HG03378 (cell line): ENCODE measurements around the gene FMNL2.

ENCODE experiments used
- ATAC-seq: cut with Tn5 transposase; IDR thresholded peaks from one replicate; pipeline ENCODE4 v1.9.1; 2021; ENCODE audit warnings: mild to moderate bottlenecking, moderate library complexity; ENCODE audit not compliant: unreplicated experiment

Gene FMNL2

DNA sequence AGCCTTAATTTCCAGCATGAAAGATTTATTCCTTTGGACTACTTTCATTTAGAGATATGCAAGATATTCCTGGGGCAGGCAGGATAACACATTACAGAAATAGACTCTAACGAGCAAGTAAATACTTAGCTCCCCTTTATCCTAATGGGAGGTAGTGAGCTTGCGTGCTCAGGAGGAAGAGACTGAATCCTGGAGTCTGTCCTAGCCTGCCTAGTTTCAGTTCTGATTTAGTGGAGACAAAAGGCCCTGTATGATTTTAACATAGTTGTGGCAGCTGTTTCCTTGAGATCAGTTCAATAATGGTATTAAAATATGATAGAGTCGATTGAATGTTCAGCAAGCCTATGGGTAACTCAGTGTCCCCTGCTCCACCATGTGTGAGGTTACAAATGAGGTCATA, 109.5 kb downstream of the FMNL2 start:
- no peak for ATAC-seq

DNA sequence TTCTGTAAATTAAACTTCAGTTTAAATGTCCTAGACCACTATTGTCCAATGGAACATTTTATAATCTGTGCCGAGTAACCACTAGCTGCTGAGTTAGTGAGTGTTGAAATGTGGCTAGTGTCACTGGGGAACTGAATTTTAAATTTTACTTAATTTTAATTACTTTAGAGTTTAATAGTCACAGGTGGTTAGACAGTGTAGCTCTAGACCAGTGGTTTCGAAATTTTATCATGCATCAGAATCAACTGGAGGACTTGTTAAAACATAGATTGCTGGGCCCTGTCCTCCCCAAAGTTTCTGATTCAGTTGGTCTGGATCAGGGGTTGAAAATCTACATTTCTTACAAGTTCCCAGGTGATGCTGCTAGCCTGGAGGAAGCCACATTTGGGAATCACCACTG, 110.4 kb downstream of the FMNL2 start:
- ATAC-seq: no peak

DNA sequence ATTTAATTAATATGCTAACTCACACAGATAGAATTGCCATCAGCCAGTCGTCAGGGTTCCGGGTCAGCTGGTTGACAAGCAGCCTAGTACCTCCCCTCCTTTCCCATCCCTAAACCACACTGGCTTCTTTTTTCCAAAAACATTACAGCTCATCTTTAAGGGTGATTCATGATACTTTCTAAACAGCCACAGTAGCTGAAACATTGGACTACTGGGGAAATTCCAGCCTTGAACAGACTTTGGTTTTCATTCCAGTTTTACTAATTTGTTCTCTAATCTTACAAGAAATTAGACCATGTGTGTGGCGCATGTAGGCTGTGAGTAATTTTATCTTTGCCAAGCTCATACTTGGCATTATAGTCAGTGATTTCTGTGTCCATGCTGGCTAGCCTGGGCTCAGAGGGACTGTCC, 110.8 kb downstream of the FMNL2 start:
- peak; percentile 56 for ATAC-seq

DNA sequence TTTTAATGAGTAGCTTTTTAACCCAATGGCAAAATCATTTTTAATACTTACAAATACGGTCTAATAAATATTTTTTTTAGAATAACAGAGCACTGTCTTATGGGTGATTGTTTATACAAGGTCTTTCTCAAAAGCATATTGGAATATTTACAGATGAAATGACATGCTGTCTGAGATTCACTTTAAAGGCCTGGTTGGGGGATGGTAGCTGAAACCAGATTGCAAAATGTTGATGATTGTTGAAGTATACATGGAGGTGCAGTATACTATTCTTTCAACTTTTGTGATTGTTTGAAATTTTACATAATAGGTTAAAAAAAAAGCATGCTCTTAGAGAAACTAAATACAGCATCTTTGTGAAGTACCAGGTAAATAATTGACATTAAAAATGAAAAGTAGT, 111.2 kb downstream of the FMNL2 start:
- no peak for ATAC-seq

DNA sequence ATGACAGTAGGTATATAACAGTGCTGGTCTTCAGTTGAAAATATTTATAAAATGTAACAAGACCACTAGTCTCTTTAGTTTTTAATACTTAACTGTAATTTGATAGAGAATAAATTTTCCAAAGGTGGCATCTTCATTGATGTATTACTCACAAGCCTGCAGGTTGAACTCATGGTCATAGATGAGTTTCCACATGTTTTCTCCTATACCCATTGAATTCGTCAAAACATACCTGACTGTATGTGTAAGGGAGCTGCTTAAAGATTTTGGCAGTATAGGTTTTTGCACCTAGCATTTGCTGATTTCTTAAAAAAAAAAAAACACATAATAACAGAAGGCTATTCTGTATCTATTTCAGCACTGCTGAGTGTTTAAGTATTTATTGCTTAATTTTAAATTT, 112.9 kb downstream of the FMNL2 start:
- no peak for ATAC-seq

DNA sequence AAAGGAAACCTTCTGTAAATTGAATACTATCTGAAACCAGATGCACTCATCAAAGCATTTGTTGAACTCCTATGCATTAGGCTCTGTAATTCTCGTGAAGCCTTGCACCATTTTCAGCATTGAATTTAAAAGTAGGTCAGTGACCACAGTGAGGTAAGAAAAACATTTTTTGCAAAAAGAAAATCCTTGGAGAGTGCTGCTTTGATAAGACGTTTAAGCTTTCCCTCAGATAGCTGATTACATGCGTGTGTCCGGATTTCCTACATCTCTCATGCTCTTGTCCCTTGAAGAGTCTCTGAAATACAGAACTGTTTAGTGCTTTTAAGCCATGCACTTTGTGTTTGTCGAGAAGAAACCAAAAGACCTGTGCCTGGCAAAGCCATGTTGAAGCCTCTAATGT, 113.6 kb downstream of the FMNL2 start:
- ATAC-seq: no peak

DNA sequence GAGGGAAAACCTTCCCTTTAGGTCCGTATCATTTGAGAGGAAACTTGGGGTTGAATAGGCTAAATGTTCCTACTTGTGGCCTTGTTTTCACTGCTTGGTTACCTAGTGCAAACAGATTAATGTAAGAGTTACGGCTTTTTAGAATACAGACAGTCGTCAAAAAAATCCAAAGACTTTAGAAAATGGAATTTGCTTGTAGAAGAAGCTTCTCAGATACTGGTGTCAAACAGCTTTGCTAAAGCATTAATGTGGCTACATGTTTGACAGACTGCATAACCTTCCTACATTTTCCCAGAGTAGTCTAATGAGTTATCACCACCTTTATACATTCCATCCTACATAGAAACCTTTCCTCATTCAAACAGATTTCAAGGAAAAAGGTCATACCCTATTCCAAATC, 114.6 kb downstream of the FMNL2 start:
- no peak for ATAC-seq

DNA sequence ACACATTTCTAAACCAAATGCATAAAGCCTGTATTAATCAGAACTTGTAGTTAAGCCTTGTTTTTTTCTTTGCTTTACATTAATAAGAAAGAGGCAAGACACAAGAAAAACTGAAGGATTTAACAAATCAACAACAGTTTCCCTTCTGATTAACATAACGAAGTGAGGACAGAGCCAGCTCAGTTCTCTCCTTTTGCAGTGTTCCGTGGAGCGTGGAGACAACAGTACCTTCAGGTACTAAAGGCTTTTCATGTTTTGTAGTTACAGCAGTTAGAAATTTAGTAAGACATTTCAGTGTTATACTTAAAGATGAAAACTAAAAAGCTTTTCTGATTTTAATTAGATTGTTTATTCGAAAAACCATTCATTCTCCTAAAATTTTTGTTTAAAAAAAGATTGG, 115.2 kb downstream of the FMNL2 start:
- ATAC-seq: no peak

DNA sequence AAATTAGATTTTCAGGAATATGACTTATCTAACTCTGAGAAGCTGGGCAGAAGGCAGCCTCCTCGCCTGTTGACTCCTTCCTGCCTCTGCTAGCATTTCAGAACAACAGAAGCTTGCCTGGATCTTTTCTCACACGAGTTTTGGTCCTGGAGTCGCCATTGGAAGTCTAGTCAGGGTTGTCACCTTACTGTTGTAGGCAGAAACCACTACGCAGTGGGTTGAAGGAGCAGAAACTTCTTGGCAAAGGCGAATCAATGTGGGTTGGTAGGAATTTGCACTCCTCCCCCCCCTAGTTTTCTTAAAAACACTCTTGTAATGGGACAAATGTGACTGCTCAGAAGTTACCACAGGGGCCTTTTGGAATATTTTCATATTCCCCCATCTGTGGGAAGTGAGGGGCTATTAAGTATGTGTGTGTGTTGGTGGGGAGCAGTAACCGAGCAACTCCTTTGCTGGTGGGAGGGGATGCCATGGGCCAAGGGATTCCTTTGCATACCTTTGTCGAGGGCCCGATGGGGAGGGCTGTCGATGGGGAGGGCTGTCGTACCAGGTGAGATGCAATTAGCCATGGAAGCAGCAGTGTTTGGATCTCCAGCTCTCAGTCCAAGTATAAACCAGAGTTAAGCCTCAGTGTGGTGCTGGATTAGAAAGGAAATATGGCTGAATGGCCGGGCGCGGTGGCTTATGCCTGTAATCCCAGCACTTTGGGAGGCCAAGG, 117.4 kb downstream of the FMNL2 start:
- no peak for ATAC-seq

DNA sequence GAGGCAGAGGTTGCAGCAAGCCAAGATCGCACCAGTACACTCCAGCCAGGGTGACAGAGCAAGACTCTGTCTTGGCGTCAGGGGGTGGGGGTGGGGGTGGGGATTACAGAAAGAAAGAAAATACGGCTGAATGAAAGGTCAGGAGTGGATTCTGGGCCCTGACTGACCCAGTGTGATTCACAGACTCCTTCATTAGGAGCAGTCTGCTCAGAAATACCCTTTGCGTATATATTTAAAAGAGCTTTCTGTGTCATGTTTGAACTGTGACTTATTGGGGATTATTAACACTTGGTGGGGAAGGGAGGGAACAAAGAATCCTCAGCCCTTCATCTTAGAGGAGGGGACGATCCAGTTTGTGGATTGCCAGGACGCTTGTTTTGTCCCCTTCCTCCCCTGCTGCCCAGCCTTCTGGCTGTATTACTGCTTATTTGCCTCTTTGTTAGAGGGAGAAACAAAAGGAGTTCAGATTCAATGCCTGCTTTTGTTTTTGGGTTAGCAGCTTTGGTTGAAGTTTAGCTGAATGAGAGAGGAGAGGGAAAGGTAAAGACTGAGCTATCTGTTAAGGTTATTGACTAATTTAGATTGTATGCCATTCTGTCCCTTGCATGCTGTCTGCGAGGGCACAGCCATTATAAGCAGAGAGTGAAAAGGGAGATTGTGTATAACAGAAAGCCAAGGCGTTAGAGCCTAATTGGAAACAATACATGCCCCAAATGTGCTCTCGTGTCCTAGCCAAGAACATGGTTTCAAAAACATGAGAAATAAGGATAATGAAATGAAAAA, 118.3 kb downstream of the FMNL2 start:
- ATAC-seq: no peak

DNA sequence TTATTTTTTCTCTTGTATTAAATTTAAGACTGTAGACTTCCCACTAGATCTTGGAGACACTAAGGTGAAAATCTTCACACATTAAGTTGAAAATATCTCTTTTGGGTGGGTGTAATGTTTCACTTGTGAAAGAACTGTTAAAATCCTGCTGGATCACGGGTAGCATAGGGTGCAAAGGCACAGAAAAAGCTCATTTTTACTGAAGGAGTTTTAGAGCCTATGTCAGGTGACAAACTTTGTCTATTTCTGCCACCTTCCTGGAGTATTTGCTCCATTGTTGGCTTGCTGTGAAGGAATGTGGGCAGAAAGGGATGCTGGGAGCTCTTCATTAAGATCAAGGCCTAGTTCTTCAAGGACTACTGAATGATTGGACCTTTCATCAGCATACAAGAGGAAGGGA, 119.4 kb downstream of the FMNL2 start:
- ATAC-seq: no peak

DNA sequence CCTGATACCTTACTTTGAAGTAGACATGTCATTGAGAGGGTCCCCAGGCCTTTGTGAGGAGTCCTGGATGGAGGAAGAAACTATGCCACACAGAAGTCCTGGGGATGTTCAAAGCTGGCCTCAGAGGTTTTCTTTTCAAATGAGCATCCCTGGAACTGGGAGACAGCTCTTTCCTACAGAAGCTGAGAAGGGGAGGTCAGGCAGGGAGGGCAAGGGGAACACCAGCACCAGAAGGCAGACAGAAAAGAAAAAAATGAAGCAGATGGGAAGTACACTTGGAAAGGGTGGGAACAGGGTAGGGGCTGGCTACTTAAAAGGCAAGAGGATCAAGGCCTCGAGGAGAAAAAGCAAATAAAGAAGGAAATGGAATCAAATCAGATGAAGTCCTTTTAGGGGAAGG, 120.0 kb downstream of the FMNL2 start:
- no peak for ATAC-seq

DNA sequence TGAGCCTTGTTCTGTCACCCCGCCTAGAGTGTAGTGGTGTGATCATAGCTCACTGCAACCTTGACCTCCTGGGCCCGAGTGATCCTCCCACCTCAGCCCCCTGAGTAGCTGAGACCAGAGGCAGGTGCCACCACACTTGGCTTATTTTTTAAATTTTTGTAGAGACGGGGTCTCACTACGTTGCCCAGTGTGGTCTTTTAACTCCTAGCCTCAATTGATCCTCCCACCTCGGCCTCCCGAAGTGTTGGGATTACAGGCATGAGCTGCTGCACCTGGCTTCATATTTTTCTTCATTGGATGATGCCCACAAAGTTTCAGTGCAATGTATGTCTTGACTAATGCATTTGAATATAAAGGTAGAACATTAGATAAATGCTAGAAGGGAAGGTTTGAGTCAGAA, 120.8 kb downstream of the FMNL2 start:
- no peak for ATAC-seq

DNA sequence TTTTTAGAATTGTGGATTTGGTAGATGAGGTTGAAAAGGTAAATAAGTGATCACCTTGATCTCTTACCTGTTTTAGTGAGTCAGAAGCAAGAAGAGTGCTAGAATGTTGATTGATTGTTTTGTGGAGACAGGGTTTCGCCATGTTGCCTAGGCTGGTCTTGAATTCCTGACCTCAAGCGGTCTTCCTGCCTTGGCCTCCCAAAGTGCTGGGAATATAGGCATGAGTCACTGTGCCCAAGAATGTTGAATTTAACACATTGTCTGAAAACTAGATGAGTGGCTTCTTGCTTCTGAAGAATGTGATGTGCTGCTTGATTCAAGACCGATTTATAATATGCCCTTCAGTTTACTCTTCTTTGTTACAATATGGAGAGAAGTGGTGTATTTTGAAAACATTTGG, 121.3 kb downstream of the FMNL2 start:
- ATAC-seq: no peak

DNA sequence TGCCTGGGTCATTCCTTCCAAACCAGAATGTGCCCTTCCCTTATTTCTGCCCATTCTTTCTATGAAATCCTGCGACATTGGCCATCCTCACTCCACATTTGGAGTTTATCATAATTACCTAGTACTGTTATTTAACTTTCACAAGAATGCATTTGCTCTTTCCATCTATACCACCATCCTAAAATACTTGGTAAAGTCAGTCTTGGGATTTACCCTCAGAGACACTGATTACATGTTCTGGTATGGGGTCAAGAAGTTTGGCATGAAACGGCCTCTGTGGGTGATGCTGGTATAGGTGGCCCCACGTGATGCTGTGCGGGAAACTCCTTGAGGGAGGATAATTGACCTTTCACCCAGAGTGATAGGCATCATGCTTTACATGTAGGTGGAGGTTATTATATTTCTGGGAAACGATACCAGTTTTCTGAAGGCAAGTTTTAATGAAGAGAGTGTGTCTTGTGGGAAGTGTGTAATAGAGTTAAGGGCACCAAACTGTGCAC, 123.5 kb downstream of the FMNL2 start:
- ATAC-seq: no peak

DNA sequence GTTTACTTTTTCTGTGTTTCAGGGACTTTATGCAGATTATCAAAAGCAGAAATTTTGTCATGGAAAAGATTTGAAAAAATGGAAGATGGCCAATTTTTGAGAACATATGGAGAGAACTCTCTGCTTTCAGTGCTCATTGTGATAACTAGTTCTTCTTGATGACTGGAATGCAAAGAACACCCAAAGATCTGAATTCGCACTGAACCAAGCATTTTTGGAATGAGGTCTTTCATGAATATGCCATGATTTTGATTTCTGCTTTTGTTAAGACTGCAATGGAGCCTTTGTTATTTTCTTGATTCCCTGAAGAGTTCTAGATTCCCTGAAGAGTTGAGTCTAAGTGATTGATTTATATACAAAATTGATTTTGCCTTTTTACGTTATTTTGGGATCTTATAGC, 124.1 kb downstream of the FMNL2 start:
- no peak for ATAC-seq

DNA sequence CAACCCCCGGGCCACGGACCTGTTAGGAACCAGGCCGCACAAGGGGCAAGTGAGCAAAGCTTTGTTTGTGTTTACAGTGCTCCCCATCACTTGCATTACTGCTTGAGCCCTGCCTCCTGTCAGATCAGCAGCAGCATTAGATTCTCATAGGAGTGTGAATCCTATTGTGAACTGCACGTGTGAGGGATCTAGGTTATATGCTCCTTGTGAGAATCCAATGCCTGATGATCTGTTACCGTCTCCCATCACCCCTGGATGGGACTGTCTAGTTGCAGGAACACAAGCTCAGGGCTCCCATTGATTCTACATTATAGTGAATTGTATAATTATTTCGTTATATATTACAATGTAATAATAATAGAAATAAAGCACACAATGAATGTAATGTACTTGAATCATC, 125.6 kb downstream of the FMNL2 start:
- no peak for ATAC-seq

DNA sequence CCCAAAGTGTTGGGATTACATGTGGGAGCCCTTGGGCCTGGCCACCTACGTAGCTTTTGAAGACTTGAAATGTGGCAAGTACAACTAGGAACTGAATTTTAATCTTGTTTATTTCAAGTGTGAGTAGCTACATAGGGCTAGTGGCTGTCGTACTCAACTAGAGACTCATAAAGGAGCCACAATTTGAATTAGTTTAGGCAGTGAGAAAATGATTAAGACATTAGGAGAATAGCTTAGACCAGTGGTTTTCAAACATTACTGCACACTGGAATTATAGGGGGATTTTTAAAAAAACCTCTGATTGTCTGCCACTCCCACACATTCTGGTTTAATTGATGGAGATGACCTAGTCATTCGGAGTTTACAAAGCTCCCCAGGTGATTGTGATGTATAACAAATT, 127.1 kb downstream of the FMNL2 start:
- ATAC-seq: no peak

DNA sequence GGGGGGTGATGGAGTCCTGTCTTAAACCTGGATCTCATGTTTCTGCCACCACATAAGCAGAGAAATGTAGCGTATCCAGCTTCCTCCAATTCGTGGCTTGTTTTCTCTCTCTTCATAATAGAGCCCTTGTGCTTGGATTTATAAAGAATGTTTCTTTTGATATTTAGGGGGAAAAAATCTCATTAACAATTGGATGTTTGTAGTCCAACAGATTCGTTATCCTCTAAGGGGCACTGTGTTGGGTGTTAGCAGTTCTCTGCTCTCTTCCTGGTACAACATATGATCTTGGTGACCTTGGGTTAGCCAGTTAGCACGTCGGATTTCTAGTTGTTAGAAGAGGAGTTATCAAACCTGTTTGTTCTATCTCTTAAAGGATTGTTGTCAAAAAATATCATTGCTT, 127.8 kb downstream of the FMNL2 start:
- no peak for ATAC-seq

DNA sequence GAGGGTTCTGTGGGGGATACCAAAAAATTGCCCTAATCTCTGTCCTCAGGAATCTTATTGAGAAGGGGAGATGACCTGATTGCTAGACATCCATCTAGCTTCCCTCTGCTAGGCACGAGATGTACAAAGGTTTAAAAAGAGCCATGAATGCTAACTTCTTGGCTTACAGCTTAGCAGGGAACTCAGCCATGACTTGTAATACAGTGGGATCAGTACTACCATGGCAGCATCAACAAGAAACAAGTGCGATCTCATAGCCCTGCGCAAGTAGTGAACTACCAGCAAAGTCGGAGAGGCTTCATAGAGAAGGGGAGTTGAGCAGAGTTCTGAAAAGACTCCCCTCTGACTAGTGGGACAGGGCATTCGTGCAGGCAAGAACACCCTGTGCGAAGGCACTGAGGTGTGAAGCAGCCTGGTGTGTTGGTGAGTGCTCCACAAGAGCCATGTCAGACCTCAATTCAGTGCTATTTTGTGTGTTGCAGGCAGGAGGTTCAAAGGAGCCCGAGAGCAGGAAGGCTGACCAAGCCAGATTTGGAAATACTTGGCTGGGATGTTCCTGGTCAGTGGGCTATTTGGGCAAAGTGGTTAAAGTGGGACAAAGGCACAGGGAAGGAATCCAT, 130.0 kb downstream of the FMNL2 start:
- ATAC-seq: no peak

DNA sequence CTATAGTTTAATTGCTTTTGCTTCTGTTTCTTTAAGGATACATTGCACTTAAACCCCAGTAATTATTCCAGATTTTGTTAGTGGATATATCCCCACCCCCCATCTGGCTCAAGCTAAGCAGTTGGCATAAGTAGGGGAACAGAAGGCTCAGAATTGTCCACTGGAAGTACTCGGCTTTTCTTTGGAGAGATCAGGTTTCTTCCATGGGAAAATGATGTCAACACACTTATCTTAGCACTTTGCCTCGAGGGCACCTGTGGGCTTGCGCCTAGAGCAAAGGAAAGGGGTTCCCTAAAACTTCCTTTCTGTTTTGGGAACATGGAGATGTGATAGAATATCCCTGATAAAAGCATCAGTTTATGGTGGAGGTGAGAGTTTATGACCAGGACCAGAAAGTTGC, 130.6 kb downstream of the FMNL2 start:
- no peak for ATAC-seq

DNA sequence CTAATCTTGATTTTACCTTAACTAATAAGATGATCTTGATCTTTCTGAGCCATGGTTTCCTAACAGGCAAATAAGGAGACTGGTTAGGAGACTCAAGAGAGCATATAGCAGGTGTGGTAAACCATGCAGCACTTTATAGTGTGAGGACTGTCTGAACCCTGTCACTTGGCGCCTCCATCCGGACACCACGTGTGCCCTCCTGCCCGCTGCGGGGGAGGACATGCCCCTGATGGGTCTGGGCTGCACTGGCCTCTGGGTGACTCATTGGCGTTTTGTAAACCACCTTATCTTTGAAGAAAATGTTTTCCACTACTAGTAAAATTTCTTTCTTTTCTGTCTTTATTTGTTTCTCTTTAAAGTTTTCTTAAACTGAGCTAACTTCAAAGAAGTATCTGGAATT, 131.1 kb downstream of the FMNL2 start:
- ATAC-seq: peak; percentile 33
